Umbilical cord (tissue), 2 donors: ENCODE measurements around the gene PPP1R3E. TPM values are rescaled to one million over a fixed set of nuclear protein-coding genes. Genes with fewer than 3 reads are reported as not detected.
"Not testable (repeated sequence)": the region's sequence is repeated elsewhere in the genome, so short reads cannot be mapped to it uniquely, and the experiment has no call there.

Experiments used
- DNase-seq: peaks from one replicate; pipeline ENCODE4 v3.0.0-alpha.2; 2015; ENCODE audit warnings: low spot score
- total RNA-seq: library from RNA; depleted of rRNA; stranded (reverse); fragments of >200 nt; gene quantifications from one replicate; pipeline ENCODE4 v1.2.3, GENCODE V29; 2014; ENCODE audit warnings: low replicate concordance; ENCODE audit not compliant: insufficient read depth

Gene PPP1R3E
- 4.1 TPM for total RNA-seq

GRCh38 chr14:23302290-23303225 is at the start of gene PPP1R3E:
Gene PPP1R3E (minus strand): TSS chr14:23302859. CDS start chr14:23302576, 283 bp downstream.
- peak; percentile 72 for DNase-seq

- peak; percentile 19 for DNase-seq
Observed at GRCh38 chr14:23351681-23352505, 49.2 kb upstream of the PPP1R3E start.

GRCh38 chr14:23349156-23349845 is 46.6 kb upstream of the PPP1R3E start:
- DNase-seq: no peak

- no peak for DNase-seq
Observed at GRCh38 chr14:23348297-23348655, 45.6 kb upstream of the PPP1R3E start.

GRCh38 chr14:23347406-23348296 is 45.0 kb upstream of the PPP1R3E start:
- DNase-seq: no peak

DNA sequence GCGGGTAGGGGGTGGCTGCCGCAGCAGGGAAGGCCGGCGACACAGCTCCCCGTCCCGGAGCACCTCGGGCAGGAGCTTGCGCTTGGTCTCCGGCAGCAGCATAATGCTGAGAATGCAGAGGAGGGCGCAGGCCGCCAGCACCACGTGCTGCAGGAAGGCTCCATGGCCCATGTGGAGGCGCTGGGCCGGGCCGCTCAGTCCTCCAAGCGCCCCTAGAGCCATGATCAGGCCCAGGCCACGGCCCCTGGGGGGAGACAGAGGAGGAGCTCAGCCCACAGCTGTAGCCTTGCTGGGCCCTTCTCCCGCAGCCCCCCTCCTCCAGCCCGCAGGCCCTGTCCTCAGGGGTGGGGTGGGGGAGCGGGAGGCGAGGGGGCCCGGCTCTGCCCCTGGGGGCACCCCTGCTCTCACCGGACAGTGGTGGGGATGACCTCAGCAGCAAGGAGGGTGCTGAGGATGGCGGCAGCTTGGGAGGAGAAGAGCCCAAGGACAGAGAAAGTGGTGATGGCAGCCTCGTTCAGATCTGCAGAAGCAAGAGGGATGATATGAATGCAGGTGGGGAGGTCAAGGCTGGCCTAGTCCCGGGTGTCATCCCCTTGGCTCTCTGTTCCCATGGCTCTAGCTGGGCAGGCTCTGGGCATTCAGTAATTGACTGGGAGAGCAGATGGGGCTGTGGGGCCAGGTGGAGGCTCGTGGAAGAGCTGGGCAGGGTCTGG is 44.2 kb upstream of the PPP1R3E start:
- no peak for DNase-seq

DNA sequence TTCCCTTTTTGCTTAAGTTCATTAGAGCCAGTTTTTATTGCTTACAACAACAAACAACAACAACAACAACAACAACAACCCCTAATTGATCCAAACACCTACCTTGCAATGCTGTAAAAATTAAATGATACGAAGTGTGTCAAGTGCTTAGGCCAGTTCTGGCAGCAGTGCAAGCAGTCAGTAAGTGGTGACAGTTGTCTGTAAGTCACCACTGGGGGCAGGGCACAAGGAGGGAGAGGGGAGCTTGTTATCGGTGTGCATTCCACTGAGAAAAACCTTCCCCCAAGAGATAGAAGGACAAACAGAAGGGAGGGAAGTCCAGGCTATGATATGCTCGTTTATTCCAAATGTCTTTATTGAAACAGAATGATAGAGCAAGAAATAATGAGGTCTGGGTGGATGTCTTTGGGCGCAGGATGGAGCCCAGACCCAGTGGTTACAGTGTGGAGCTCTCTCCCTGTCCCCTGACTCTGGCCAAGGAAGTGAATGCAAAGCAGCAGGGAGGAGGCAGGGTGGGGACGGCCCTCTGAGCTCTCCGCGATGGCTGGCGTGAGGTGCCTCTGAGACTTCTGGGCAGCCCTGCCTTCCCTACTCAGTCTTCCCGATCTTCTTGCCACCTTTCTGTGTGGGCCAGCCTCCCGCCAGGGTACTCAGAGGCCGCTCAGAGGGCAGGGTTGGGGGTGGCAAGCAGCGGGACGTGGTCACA is 43.5 kb upstream of the PPP1R3E start:
- no peak for DNase-seq

GRCh38 chr14:23344481-23344880 is 41.8 kb upstream of the PPP1R3E start:
- no peak for DNase-seq

GRCh38 chr14:23339506-23340268 is 37.0 kb upstream of the PPP1R3E start:
- DNase-seq: no peak

- DNase-seq: no peak
Observed at GRCh38 chr14:23335623-23336022, 33.0 kb upstream of the PPP1R3E start.

- DNase-seq: peak; percentile 86
Observed at GRCh38 chr14:23327947-23328744, 25.5 kb upstream of the PPP1R3E start.

GRCh38 chr14:23326491-23327332 is 24.1 kb upstream of the PPP1R3E start:
- no peak for DNase-seq

DNA sequence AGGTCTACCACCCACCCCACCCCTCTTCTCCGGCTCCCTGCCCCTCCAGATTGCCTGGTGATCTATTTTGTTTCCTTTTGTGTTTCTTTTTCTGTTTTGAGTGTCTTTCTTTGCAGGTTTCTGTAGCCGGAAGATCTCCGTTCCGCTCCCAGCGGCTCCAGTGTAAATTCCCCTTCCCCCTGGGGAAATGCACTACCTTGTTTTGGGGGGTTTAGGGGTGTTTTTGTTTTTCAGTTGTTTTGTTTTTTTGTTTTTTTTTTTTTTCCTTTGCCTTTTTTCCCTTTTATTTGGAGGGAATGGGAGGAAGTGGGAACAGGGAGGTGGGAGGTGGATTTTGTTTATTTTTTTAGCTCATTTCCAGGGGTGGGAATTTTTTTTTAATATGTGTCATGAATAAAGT is 23.1 kb upstream of the PPP1R3E start:
- DNase-seq: not testable (repeated sequence)

- no peak for DNase-seq
Observed at GRCh38 chr14:23324993-23325392, 22.3 kb upstream of the PPP1R3E start.

DNA sequence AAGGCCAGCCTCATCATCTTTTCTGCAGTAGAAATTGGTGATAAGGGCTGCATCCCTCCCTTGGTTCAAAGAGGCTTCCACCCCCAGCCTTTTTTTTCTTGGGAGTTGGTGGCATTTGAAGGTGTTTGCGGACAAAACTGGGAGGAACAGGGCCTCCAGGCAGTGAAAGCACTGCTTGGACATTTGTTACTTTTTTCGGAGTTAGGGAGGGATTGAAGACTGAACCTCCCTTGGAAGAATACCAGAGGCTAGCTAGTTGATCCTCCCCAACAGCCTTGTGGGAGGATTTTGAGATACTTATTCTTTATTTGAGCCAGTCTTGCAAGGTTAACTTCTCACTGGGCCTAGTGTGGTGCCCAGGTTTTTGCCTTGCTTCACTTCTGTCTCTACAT is 21.8 kb upstream of the PPP1R3E start:
- peak; percentile 54 for DNase-seq

GRCh38 chr14:23323838-23324454 is 21.3 kb upstream of the PPP1R3E start:
- no peak for DNase-seq
